ENCODE results near the gene GCDH.

The GCDH gene

DNA sequence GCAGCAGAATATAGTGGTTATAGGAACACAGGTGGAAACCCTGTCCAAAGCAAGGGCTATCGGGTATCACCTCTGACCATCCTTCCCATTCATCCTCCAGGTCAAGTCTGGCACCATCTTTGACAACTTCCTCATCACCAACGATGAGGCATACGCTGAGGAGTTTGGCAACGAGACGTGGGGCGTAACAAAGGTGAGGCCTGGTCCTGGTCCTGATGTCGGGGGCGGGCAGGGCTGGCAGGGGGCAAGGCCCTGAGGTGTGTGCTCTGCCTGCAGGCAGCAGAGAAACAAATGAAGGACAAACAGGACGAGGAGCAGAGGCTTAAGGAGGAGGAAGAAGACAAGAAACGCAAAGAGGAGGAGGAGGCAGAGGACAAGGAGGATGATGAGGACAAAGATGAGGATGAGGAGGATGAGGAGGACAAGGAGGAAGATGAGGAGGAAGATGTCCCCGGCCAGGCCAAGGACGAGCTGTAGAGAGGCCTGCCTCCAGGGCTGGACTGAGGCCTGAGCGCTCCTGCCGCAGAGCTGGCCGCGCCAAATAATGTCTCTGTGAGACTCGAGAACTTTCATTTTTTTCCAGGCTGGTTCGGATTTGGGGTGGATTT is 52.6 kb downstream of the GCDH start:
- H3K4me1 ChIP-seq (ENCODE audit: control insufficient read depth, insufficient read depth, low read length), result peaks cover 3% of the 10 kb centered on the region; the same call in 1 of the 2 replicates
- no peak overlapping the region for H3K27ac ChIP-seq (ENCODE audit: low read length)
- no peak for DNase-seq (ENCODE audit: low read depth, low spot score)
- H3K4me3 ChIP-seq (ENCODE audit: low read length), result no peak overlapping the region
- no peaks in the 10 kb centered on the region for H3K9me3 ChIP-seq (ENCODE audit: control insufficient read depth, insufficient read depth, low read length)
- H3K27me3 ChIP-seq (ENCODE audit: control insufficient read depth, insufficient read depth, low read length), result no peaks in the 10 kb centered on the region
- no CpG with 5 or more reads among the region's 18 CpGs for WGBS (ENCODE audit: insufficient coverage, insufficient read length)
- peaks cover 36% of the 10 kb centered on the region for H3K36me3 ChIP-seq (ENCODE audit: control insufficient read depth, insufficient read depth, low read length)

DNA sequence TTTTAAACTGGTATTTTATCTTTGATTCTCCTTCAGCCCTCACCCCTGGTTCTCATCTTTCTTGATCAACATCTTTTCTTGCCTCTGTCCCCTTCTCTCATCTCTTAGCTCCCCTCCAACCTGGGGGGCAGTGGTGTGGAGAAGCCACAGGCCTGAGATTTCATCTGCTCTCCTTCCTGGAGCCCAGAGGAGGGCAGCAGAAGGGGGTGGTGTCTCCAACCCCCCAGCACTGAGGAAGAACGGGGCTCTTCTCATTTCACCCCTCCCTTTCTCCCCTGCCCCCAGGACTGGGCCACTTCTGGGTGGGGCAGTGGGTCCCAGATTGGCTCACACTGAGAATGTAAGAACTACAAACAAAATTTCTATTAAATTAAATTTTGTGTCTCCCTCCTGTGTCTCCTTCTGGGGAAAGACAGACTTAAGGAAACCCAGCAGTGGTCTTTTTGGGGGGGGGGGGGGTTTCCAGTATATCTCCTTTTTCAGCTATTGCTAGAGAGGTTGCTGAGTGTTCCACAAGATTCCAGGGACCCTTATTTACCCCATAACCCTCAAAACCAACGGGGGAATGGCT is 53.2 kb downstream of the GCDH start:
- Histone ChIP-seq H3K36me3 (ENCODE audit: control insufficient read depth, insufficient read depth, low read length) (peaks cover 43% of the 10 kb centered on the region), H3K9me3 (ENCODE audit: control insufficient read depth, insufficient read depth, low read length) (no peaks in the 10 kb centered on the region), H3K4me1 (ENCODE audit: control insufficient read depth, insufficient read depth, low read length) (peaks cover 3% of the 10 kb centered on the region; the same call in 1 of the 2 replicates), H3K27me3 (ENCODE audit: control insufficient read depth, insufficient read depth, low read length) (no peaks in the 10 kb centered on the region), H3K27ac (ENCODE audit: low read length) (no peak overlapping the region), H3K4me3 (ENCODE audit: low read length) (no peak overlapping the region)
- no CpG with 5 or more reads among the region's 2 CpGs for WGBS (ENCODE audit: insufficient coverage, insufficient read length)
- no peak for DNase-seq (ENCODE audit: low read depth, low spot score)

DNA sequence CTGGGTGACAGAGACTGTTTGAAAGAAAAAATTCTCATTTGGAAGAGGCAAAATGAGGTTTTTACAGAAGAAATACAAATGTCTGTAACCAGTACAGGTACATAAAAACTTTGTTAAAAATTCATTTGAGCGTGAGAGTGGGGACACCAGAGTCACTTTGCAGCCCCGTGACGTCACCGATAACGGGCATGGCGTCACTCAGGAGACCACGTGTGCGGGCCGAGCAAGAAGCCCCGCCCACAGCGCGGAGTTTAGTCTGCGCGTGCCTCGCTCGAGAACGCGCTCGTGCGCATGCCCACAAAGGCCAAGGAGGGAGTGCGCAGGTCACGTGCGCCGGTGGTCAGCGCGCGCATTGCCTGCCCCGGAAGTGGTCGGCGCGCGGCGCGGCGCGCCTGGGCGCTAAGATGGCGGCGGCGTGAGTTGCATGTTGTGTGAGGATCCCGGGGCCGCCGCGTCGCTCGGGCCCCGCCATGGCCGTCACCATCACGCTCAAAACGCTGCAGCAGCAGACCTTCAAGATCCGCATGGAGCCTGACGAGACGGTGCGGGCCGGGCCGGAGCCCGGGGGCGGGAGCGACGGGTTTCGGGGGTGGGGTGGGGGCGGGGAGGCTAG is 54.6 kb downstream of the GCDH start, which contains the start of gene RAD23A:
TSS of gene RAD23A (plus strand) at position 384 of the 613 bp plus-strand sequence. CDS start at position 471, 87 bp downstream.
- Histone ChIP-seq H3K27me3 (ENCODE audit: control insufficient read depth, insufficient read depth, low read length) (no peaks in the 10 kb centered on the region), H3K4me1 (ENCODE audit: control insufficient read depth, insufficient read depth, low read length) (no peaks in the 10 kb centered on the region), H3K4me3 (ENCODE audit: low read length) (peak within 1 kb of the TSS; percentile 79; the same call in 1 of the 2 replicates), H3K36me3 (ENCODE audit: control insufficient read depth, insufficient read depth, low read length) (peaks cover 43% of the 10 kb centered on the region), H3K9me3 (ENCODE audit: control insufficient read depth, insufficient read depth, low read length) (no peaks in the 10 kb centered on the region), H3K27ac (ENCODE audit: low read length) (no peak within 1 kb of the TSS)
- no CpG with 5 or more reads among the region's 62 CpGs for WGBS (ENCODE audit: insufficient coverage, insufficient read length)
- DNase-seq (ENCODE audit: low read depth, low spot score), result peak; percentile 95

DNA sequence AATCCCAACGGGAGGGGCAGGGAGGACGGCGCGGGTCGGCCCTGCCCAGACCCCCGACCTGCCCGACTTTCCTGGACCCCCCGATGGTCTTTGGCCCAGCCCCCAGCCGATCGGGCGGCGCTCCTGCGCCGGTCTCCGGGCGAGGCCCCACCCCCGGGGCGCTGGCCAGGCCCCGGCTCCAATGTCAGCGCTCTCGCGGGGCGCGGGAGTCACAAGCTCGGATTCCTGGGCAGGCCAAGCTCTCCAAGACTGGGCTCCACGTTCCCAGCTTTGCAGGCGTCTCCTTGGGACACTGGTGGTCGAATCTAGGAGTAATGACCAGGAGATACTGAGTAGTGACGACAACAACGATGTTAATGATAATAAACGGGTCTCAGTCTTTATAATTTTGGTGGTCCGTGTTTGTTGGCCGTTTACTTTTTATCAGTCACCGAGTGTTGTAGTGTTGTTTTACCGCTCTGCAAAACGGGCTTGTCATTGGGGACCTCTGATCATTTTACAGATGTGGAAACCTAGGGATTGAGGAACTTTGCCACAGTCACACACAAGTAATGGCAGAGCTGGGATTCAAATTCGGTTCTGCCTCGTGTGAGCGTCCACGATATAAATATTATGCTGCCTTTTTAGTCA is 55.2 kb downstream of the GCDH start:
- no peak for DNase-seq (ENCODE audit: low read depth, low spot score)
- Histone ChIP-seq H3K27me3 (ENCODE audit: control insufficient read depth, insufficient read depth, low read length) (no peaks in the 10 kb centered on the region), H3K4me1 (ENCODE audit: control insufficient read depth, insufficient read depth, low read length) (no peaks in the 10 kb centered on the region), H3K4me3 (ENCODE audit: low read length) (peak overlapping the region; percentile 79; the same call in 1 of the 2 replicates), H3K27ac (ENCODE audit: low read length) (no peak overlapping the region), H3K36me3 (ENCODE audit: control insufficient read depth, insufficient read depth, low read length) (peaks cover 41% of the 10 kb centered on the region), H3K9me3 (ENCODE audit: control insufficient read depth, insufficient read depth, low read length) (no peaks in the 10 kb centered on the region)
- WGBS (ENCODE audit: insufficient coverage, insufficient read length), result no CpG with 5 or more reads among the region's 40 CpGs

GRCh38 chr19:12946731-12947496 is 56.0 kb downstream of the GCDH start:
- Histone ChIP-seq H3K36me3 (ENCODE audit: control insufficient read depth, insufficient read depth, low read length) (peaks cover 38% of the 10 kb centered on the region), H3K27ac (ENCODE audit: low read length) (no peak overlapping the region), H3K4me3 (ENCODE audit: low read length) (peak overlapping the region; percentile 79; the same call in 1 of the 2 replicates), H3K4me1 (ENCODE audit: control insufficient read depth, insufficient read depth, low read length) (no peaks in the 10 kb centered on the region), H3K27me3 (ENCODE audit: control insufficient read depth, insufficient read depth, low read length) (no peaks in the 10 kb centered on the region), H3K9me3 (ENCODE audit: control insufficient read depth, insufficient read depth, low read length) (no peaks in the 10 kb centered on the region)
- no CpG with 5 or more reads among the region's 14 CpGs for WGBS (ENCODE audit: insufficient coverage, insufficient read length)
- DNase-seq (ENCODE audit: low read depth, low spot score), result no peak

GRCh38 chr19:12947702-12948611 is 57.0 kb downstream of the GCDH start:
- H3K9me3 ChIP-seq (ENCODE audit: control insufficient read depth, insufficient read depth, low read length), result no peaks in the 10 kb centered on the region
- H3K36me3 ChIP-seq (ENCODE audit: control insufficient read depth, insufficient read depth, low read length), result peaks cover 37% of the 10 kb centered on the region
- H3K27ac ChIP-seq (ENCODE audit: low read length), result no peak overlapping the region
- no peaks in the 10 kb centered on the region for H3K27me3 ChIP-seq (ENCODE audit: control insufficient read depth, insufficient read depth, low read length)
- H3K4me1 ChIP-seq (ENCODE audit: control insufficient read depth, insufficient read depth, low read length), result no peaks in the 10 kb centered on the region
- no CpG with 5 or more reads among the region's 28 CpGs for WGBS (ENCODE audit: insufficient coverage, insufficient read length)
- no peak overlapping the region for H3K4me3 ChIP-seq (ENCODE audit: low read length)
- DNase-seq (ENCODE audit: low read depth, low spot score), result no peak

GRCh38 chr19:12948612-12949362 is 57.8 kb downstream of the GCDH start:
- Histone ChIP-seq H3K4me1 (ENCODE audit: control insufficient read depth, insufficient read depth, low read length) (no peaks in the 10 kb centered on the region), H3K36me3 (ENCODE audit: control insufficient read depth, insufficient read depth, low read length) (peaks cover 35% of the 10 kb centered on the region), H3K9me3 (ENCODE audit: control insufficient read depth, insufficient read depth, low read length) (no peaks in the 10 kb centered on the region), H3K4me3 (ENCODE audit: low read length) (no peak overlapping the region), H3K27ac (ENCODE audit: low read length) (no peak overlapping the region), H3K27me3 (ENCODE audit: control insufficient read depth, insufficient read depth, low read length) (no peaks in the 10 kb centered on the region)
- no CpG with 5 or more reads among the region's 30 CpGs for WGBS (ENCODE audit: insufficient coverage, insufficient read length)
- DNase-seq (ENCODE audit: low read depth, low spot score), result no peak
